Hematopoietic multipotent progenitor cell treated with erythropoietin and hydrocortisone succinate and interleukin-3 and kit ligand, for 4 days (in vitro differentiated cells): Measurements from ENCODE around the gene TDRD9.
A peak's percentile ranks its signal among the peaks of the same experiment; 100 is the strongest.

Experiments
- DNase-seq: peaks from one replicate; pipeline ENCODE4 v3.0.0-alpha.2; 2015

The TDRD9 gene

DNA sequence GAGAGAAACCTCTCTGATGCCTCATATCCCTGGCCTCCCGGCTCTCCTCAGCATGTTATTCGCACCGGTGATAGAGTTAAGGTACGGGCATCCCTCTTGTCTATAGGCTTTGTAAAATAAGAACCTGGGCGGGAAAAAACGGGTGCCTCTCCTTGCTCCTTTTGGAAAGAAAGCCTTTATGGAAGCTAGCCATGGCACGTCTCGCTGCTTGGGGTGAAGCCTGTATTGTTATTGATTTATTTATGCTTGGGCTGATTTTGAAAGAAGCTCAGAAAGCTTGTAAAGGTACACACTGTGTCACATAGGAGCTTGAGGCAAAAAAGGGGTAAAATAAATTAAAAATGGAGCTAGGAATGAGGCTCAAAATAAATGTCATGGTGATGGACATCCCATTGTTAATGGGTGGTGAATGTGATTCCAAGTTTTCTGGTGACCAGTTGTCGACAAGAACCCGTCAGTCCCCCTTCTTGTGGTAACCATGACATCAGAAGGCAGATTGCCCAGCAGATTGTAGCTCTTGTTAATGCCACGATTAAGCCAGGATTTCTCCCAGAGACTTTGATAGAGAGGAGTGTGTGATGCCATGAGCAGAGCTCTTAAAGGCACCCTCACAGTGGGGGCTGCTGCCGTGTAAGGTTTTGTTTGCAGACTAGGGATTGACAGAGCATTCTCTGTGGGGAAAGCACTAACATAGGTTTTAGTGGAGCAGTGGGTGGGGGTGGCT lies 106.9 kb downstream of the TDRD9 start:
- DNase-seq: no peak

DNA sequence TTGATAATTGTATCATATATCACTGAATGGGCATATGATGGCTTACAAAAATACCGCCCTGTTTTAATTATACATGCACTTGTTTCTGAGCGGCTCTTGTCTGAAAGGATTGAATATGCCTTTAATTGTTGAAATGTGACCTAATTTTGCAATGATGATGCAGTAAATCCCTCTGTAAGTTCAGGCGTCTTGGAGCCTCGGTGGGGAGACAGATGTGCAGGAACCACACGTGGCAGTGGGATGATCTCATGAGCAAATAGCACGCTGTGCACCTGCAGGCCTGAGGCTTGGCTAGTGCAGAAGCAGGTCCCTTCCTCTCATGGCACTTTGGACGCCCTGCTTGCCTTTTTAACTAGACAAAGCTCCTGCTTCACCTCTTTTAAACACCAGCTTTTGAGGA lies 108.0 kb downstream of the TDRD9 start:
- DNase-seq: no peak

DNA sequence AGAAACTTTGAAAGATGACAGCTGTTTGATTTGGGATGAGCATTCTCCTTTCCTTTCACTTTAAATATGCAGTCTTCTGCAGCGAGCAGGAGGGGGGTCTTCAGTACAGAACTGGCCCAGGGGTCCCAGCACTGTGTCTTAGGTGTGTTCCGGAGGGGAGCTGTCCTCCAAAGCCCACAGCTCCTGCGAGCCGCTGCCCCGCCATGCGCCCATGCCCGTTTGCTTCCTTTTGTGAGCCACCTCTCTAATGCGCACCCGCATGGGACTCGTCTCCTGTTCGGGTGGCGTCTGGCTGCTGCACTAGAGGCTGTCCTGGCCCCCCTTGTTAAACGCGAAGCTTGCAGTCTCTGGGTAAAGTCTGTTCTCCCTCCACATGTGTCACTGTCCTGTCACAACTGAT lies 108.8 kb downstream of the TDRD9 start:
- DNase-seq: no peak

DNA sequence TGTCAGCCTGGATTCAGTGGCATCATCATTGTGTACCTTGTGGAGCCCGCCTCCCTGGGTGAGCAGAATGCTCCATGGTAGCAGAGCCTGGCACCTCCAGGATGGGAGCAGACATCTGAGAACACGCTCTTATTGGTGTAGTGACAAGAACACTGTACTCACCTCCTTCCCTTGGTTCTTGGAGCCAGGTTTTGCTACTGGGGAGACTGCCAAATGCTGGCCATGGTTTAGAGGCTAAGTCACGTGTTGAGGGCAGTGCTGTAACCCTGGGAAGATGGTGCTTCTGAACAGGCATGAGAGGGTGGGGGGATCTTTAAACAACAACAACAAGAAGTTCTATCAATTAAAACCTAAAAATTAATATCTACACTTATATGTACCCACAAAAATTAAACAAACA lies 109.6 kb downstream of the TDRD9 start:
- no peak for DNase-seq

DNA sequence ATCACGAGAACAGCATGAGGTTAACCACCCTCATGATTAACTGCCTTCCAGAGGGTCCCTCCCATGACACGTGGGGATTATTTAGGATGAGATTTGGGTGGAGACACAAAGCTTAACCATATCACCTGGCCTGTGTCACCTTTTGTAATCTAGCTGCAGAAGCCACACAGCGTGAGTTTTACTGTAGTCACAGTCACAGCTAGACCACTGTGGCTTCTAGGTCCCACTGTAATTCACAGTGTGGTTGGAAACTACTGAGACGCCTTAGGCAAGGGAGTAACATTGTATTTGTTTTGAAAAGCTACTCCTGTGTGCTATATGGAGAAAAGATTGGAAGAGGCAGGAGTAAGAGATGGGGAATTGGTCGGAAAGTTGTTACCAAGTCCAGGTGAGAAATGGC lies 111.0 kb downstream of the TDRD9 start:
- no peak for DNase-seq

DNA sequence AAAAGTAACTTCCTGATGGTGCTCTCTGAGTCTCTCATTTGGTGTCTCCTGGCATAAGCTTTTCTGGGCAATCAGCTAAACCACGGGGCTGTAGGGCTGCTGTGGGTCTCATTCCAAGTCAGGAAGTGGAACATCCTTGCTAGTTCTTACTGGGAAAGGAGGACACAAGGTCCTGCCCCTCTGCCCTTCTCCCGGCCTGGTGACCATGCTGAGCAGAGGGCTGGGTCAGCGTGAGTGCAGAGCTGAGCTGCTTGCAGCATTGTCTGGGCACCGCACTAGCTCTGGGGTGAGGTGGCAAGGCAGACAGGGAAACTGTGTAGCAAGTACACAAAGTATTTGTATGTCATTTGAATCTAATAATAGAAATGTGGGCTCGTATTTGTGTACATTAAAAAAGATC lies 112.3 kb downstream of the TDRD9 start:
- DNase-seq: no peak

DNA sequence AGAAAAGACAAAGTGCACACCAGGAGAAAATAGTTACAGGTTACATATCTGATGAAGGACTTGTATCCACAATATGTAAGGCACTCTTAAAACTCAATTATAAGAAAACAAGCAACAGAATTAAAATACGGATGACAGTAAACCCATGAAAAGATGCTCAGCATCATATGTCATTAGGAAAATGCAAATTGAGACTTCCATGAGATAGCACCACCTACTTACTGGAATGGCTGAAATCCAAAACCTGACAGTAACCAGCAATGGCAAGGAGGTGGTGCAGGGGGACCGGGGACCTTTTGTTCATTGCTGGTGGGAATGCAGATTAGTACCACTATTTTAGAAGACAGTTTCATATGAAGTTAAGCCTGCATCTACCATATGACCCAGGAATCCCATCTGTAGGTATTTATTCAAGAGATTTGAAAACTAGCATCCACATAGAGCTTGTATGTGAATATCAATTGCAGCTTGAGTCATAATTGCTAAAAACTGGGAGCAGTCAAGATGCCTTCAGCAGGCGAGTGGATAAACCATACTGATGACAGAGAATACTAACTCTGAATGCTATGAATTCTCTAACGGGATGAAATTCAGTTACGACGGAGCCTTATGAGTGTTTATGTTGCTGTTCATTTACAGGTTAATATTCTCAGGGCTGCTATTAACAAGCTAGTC lies 113.3 kb downstream of the TDRD9 start:
- no peak for DNase-seq

DNA sequence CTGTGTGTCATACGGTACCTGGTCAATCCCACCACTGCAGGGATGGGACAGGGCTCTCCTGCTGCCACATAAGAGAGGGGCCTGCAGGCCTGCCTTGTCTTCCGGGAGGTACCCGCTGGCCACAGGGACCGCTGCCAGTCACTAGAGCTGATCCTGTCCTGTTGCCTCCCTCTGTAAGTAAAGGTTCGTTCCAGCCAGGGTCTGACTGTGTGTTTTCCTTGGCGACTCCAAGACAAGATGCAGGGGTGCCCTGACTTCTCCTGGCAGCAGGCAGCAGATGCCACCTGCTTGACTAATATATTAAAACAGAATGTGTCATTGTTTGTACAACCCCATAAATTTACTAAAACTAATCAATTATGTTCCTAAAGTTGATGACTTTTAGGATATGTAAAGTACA lies 115.8 kb downstream of the TDRD9 start:
- DNase-seq: no peak

DNA sequence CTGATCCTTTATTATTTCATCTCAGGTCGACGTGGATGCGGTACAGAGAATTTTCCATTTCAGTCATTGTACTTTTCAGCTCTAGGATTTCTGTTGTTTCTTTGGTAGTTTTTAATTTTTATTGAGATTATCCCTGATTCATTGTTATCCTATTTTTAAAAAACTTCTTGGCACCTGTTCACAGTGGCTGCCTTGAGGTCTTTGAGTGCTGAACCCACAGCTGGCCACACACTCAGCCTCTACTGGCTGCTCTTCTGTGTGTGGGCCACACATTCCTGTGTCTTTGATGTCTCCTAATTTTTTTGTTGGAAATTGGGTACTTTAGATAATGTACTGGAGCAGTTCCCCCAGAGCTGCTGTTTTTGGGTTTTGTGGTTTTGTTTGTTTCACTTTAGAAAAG lies 119.5 kb downstream of the TDRD9 start:
- DNase-seq: no peak

DNA sequence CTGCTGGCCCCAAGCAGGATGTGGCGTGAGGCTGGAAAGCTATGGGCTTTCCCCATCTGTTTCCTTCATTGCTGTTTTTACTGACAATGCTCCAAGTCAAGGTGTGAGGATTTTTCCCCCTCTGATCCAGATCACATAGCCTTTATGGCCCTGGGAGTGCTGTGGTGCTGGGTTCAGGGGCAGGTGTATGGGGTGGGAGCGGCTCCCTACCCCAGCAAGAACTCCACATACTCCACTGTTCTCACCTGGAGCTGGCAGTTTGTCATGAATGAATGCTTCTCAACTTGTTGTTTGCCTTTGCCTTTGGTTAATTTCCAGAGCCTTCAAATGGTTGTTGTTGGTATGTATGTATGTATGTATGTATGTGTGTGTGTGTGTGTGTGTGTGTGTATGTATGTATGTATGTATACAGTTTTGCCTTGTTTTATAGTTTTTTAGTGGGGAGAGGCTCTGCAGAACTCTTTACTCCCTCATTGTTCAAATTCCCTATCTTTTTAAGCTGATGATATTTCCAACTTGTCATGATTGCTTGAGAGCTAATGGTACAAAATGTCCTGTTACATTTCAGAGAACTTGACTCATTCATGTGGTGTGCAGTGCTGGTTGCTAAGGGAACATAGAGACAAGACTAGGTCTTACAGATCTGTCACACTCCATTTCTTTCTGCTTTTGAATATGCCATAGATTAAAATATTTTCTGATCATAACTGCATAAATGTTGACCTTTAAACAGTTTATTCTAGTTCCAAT lies 120.7 kb downstream of the TDRD9 start:
- peak; percentile 27 for DNase-seq

DNA sequence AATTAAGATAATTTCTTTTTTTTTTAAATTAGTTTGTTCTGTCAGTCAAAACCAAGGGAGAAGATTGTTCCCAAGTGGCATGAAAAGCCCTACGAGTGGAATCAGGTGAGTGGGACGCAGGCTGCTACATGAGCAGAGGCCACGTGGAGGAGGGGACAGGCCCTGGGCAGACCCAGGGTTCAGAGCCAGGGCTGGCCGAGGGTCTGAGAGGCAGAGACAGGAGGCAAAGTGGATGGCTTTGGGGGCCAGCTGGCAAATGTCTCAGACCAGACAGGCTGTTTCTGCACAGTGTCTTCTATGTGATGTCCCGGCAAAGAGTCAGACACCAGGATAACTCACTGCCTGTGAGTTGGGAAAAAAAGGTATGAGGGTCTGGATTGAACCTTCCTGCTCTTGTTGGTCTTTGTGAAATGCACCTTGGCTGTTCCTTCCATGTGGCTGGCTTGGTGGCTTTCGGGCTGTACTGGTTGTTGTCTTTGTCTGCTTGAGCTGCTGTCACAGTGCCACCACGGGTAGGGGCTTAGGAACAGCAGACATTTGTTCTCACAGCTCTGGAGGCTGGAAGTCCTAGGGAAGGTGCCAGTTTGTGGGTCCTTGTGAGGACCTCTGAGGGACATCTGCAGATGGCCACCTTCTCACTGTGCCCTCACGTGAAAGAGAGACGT lies 121.5 kb downstream of the TDRD9 start:
- no peak for DNase-seq

DNA sequence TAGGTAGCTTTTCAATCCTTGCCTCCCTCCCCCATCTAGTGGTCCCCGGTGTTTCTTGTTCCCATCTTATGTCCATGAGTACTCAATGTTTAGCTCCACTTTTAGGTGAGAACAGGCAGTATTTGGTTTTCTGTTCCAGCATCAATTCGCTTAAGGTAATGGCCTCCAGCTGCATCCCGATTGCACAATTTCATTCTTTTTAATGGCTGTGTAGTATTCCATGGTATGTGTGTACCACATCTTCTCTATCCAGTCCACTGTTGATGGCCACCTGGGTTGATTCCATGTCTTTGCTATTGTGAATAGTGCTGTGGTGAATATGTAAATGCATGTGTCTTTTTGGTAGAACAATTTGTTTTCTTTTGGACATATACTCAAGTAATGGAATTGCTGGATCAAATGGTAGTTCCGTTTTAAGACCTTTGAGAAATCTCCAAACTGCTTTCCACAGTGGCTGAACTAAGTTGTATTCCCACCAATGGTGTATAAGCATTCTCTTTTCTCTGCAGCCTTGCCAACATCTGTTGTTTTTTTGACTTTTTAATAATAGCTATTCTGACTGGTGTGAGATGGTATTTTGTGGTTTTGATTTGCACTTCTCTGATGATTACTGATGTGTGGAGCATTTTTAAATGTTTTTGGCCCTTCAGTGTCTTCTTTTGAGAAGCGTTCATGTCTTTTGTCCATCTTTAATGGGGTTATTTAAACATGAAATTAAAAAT lies 123.0 kb downstream of the TDRD9 start:
- DNase-seq: no peak

DNA sequence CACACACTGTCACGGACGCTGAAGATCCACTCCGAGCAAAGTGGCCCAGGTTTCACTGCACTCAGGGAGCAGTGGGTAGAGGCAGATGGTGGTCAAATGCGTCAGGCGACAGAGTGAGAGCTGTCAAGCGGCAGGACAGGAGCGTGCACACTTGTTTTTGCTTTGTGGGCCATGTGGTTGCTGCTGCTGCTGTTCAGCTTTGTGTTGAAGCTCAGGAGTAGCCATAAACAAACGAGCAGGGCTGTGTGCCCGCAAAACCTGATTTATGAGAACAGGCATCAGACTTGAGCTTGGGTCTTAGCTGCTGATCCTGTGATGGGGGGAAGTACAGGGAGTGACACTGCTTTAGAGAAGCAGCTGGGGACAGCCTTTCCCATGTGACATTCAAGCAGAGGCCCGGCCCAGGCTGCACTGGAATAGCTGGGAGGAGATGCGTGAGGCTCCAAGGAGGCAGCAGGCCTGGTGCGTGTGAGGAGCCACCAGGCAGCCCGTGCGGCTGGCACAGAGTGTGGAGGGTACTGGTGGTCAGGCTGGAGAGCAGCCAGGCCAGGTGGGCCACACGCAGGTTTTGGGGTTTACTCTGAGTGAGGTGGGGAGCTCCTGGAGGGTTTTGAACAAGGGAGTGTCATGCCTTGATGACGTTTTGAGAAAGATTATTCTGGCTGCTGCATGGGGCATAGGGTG lies 126.1 kb downstream of the TDRD9 start:
- no peak for DNase-seq

DNA sequence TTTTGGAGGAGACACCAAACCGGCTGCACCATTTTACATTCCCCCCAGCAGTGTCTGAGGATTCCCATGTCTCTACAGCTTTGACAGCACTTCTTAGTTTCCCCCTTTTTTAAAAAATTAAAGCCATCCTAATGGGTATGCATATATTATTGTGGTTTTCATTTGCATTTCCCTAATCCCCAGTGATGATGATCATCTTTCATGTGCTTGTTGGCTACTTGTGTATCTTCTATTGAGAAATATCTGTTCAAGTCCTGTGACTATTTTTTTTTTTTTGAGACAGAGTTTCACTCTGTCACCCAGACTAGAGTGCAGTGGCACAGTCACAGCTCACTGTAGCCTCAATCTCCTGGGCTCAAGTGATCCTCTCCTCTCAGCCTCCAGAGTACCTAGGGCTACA lies 134.0 kb downstream of the TDRD9 start:
- no peak for DNase-seq

DNA sequence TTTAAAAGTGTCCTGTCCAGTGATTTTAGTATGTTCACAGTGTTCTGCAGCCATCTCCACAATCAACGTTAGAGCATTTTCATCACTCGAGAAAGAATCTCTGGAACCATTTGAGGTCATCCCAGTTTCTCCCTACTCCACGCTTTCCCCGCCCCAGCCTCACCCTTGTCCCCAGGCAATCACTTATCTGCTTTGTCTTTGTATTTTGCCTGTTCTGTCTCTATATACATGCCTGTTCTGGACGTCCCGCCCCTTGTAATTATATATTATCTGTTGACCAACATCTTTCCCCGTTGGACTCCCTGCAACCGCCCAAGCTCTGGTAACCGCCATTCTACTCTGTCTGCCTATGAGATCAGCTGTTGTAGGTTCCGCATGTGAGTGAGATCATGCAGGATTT lies 135.7 kb downstream of the TDRD9 start:
- no peak for DNase-seq

DNA sequence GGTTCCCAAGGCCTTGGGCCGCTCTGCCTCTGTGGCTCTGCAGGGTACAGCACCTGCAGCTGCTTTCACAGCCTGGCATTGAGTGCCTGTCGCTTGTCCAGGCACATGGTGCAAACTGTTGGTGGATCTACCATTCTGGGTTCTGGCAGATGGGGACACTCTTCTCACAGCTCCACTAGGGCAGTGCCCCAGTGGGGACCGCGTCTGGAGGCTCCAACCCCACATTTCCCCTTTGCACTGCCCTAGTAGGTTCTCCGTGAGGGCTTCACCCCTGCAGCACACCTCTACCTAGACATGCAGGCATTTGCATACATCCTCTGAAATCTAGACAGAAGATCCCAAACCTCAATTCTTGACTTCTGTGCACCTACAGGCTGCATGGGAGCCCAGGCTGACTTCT lies 138.0 kb downstream of the TDRD9 start:
- DNase-seq: no peak

DNA sequence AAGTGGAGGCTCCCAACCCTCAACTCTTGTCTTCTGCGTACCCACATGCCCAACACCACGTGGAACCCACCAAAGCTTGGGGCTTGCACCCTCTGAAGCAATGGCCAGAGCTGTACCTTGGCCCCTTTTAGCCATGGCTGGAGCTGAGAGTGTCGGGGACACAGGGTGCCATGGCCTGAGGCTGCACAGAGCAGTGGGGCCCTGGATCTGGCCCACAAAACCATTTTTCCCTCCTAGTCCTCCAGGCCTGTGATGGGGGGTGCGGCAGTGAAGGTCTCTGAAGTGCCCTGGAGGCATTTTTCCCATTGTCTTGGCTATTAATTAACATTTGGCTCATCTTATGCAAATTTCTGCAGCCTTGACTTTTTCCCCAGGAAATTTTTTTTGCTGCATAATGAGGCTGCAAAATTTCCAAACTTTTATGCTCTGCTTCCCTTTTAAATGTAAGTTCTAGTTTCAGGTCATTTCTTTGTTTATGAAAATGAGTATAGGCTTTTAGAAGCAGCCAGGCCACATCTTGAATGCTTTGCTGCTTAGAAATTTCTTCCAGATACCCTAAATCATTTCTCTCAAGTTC lies 138.6 kb downstream of the TDRD9 start:
- DNase-seq: no peak

DNA sequence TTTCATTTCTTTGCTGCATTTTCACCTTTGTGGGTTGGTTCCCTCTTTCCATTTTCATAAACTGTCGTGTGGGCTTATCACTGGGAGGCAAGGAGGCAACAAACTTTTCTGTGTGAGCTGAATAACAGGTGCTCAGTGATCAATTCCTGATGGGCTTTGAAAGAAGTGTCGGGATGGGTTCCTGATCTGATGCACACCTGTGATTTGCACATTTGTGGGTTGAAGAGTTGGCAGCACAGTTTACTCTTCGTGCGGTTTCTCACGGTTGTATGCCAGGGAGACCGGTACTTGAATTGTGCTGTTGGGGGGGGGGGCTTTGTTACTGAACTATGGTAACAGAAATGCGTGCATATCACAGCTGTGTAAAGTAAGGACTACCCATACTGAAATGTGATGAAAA lies 141.3 kb downstream of the TDRD9 start:
- no peak for DNase-seq

DNA sequence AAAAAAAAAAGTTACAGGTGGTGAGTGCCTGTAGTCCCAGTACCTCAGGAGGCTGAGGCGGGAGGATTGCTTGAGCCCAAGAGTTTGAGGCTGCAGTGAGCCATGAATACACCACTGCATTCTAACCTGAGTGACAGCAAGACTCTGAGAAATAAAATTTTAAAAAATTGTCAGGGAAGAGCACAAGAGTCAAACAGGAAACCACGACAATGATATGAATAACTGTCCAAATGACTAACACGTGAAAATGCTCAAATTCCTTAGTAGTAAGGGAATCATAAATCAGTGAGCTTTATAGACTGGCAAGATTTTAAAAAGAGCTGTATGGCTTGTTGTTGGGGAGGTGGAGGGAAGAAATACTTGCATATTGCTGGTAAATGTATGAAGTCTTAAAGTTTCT lies 144.3 kb downstream of the TDRD9 start:
- DNase-seq: peak; percentile 50

DNA sequence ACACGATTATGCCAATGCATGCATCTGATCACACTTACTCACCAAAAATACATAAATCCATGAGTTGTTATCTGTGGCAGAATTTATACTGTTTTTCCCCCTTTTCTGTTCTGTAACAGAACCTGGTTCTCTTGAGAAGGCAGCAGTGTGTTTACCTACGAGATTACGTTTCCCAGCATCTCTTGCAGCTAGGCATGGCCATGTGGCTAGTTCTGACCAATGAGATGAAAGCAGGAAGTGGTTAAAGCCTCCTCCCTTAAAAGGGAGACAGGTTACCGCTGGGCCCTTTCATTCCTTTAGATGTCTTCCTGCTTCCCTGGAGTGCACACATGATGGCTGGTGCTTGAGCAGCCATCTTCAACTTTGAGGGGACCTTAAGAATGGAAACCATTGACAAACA lies 145.5 kb downstream of the TDRD9 start:
- DNase-seq: no peak

DNA sequence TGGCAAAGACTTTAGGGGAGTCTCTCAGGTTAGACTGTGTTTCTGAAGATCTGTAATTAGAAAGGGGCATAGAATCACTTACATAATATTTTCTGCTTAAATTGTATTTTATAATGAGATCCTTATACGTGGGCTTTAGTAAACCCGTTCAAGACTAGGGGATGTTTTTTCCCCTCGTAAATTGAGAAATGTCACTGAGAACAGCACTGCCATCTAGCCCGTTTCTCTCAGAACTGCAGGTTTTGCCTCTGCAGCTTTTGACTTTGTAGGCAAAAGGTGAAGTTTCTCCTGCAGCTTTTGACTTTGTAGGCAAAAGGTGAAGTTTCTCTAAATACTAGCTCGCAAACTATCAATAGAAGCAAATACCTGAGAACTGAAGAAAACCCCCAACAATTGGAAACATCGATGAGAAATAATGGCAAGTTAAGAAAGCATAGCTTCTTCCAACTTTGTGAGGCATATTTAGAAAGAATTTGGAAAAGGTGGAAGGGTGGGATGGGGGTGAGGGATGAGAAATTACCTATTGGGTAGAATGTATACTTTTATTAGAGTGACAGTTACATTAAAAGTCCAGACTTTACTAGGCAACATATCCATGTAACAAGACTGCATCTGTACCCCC lies 147.4 kb downstream of the TDRD9 start:
- DNase-seq: peak; percentile 53
